ENCODE results near the gene EXOG. TPM values are rescaled to one million over a fixed set of nuclear protein-coding genes. Genes with fewer than 3 reads are reported as not detected.

Gene EXOG
- total RNA-seq, 4 donors from 2014 or later = 6.2 to 22.8 (median 13.8) TPM

DNA sequence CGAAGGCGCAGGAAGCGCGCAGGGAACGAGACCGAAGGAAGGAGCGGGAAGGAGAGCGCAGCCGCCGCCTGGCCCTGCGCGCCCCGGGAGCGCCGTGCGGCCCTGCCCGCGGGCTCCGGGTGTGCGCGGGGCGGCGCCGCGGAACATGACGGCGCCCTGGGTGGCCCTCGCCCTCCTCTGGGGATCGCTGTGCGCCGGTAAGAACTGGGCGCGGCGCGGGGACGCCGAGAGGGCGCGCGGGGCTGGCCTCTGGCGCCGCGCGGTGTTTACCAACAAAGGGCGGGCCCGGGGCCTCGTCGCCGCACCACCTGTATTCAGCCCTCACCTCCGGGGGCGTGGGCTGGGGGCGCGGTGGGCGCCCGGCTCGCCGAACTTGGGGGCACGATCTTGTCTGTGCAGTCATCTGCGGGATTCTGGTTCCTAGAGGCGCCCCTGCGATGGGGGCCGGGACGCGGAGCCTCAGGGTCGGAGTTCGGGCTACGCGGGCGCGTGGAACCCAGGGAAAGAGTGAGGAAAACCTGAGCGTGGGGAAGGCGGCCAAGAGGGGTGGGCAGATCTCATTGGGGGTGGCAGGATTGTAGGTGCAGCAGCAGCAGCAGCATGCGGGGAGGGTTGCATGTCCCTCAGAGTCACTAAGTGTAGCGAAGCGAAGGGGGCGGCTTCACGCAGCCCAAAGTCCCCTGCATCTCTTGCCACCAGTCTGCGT is 41.8 kb upstream of the EXOG start:
- TF ChIP-seq, protein P1, sequence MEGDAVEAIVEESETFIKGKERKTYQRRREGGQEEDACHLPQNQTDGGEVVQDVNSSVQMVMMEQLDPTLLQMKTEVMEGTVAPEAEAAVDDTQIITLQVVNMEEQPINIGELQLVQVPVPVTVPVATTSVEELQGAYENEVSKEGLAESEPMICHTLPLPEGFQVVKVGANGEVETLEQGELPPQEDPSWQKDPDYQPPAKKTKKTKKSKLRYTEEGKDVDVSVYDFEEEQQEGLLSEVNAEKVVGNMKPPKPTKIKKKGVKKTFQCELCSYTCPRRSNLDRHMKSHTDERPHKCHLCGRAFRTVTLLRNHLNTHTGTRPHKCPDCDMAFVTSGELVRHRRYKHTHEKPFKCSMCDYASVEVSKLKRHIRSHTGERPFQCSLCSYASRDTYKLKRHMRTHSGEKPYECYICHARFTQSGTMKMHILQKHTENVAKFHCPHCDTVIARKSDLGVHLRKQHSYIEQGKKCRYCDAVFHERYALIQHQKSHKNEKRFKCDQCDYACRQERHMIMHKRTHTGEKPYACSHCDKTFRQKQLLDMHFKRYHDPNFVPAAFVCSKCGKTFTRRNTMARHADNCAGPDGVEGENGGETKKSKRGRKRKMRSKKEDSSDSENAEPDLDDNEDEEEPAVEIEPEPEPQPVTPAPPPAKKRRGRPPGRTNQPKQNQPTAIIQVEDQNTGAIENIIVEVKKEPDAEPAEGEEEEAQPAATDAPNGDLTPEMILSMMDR (IDR thresholded peaks at IDR 0.05) = no peak
- peak in 1 of 2 donors; percentile 33 for TF ChIP-seq POLR2A (IDR thresholded peaks at IDR 0.05)
- DNase-seq = peak; percentile 38 to 39

DNA sequence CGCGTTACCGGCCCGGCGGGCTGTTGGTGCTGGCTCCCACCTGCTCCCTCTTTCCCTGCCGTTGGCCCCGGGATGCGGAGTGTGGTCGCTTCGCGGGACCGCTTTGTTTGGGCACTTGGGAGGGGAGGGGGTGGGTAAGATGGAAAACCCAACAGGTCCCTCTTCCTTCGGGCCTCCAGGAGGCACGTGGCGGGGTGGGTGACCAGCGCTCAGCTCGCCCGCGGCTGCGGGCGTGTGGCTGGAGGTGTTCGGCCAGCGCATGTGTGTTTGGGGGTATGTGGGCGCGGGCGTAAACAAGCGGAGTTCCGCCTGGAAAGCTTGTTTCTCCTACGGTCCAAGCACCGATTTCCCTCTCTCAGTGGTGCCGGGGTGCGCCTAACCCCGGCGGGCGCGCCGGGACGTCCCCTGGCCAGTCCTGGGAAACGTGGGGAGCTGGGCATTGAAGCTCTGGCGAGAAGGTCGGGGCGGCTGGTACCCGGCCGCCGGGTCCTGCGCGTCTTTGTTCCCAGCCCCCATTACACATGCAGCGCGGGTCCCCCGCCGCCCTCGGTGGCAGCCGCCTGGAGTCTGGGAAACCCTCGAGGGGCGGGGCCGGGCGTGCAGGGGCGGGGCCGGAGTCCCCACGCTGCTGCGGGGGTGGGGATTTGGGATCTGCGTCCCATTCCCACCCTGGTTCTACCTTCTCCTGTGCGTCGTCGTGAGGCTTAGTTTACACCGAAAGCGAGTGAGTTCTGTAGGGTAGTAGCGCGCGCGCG is 41.1 kb upstream of the EXOG start:
- intact Hi-C loops (cut with DNase I; ENCODE audit: low total_unique reads) = no loop called here
- Histone ChIP-seq H3K27ac (peak overlapping the region; percentile 87 to 94), H3K4me3 (peak overlapping the region; percentile 54 to 98), H3K9me3 (no peaks in the 10 kb centered on the region), H3K36me3 (no peaks in the 10 kb centered on the region), H3K27me3 (no peaks in the 10 kb centered on the region), H3K4me1 (peaks cover 0 to 22% of the 10 kb centered on the region in 2 donors)
- peak; percentile 14 to 31 for TF ChIP-seq POLR2A (IDR thresholded peaks at IDR 0.05)
- TF ChIP-seq, protein P1 (IDR thresholded peaks at IDR 0.05) = no peak
- peak; percentile 79 for DNase-seq

More for the DNA sequence above, 41.8 kb upstream of the EXOG start:
- intact Hi-C loops (cut with DNase I; ENCODE audit: low total_unique reads) = no loop called here
- peaks cover 0 to 19% of the 10 kb centered on the region in 2 donors for H3K4me1 ChIP-seq
- H3K36me3 ChIP-seq = no peaks in the 10 kb centered on the region
- H3K27me3 ChIP-seq = no peaks in the 10 kb centered on the region
- H3K9me3 ChIP-seq = no peaks in the 10 kb centered on the region
- H3K4me3 ChIP-seq = peak overlapping the region; percentile 54 to 98
- H3K27ac ChIP-seq = peak overlapping the region; percentile 87 to 94

DNA sequence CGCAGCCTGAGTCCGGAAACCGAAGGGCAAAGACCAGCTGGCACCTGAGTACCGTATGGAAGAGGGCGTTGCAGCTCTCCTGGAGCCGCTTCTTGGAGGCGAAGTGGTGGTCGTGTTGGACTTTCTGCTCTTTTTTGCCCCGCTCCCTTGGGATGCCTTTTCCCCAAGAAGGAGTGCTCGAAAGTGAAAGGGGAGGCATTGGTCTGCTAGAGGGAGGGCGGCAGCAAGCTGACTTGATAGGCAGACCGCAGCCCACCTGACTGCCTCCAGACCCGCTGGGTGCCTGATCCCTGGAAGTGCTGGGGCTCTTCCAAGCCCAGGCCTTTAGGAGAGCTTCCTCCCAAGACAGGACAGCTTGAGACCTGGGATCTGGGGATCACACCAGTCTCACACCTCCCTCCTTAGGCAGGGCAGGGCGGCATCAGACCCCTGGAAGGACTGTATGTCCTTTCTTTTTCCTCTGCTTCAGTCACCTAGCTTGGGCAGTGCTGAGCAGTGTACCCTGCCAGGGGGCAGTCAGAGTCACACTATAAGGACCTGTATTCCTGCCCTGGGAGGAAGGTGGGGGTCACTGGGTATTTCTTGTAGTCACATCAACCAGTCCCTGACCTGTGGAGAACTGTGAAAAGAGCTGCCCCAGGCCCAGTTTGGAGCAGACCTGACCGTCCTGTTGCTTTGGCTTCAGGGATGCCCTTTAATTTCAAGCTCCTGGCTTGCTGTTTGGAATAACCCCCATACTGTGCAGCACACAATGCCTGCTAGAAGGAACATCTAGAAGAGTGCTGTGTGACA is 40.3 kb upstream of the EXOG start:
- peak; percentile 50 to 59 for DNase-seq
- no peaks in the 10 kb centered on the region for H3K27me3 ChIP-seq
- no peaks in the 10 kb centered on the region for H3K9me3 ChIP-seq
- TF ChIP-seq POLR2A (IDR thresholded peaks at IDR 0.05) = peak in 1 of 2 donors; percentile 6
- TF ChIP-seq, protein P1 (IDR thresholded peaks at IDR 0.05) = no peak
- H3K36me3 ChIP-seq = no peaks in the 10 kb centered on the region
- peak overlapping the region; percentile 54 to 98 for H3K4me3 ChIP-seq
- intact Hi-C loops (cut with DNase I; ENCODE audit: low total_unique reads) = no loop called here
- H3K27ac ChIP-seq = peak overlapping the region; percentile 87 to 94
- peaks cover 0 to 22% of the 10 kb centered on the region in 2 donors for H3K4me1 ChIP-seq

DNA sequence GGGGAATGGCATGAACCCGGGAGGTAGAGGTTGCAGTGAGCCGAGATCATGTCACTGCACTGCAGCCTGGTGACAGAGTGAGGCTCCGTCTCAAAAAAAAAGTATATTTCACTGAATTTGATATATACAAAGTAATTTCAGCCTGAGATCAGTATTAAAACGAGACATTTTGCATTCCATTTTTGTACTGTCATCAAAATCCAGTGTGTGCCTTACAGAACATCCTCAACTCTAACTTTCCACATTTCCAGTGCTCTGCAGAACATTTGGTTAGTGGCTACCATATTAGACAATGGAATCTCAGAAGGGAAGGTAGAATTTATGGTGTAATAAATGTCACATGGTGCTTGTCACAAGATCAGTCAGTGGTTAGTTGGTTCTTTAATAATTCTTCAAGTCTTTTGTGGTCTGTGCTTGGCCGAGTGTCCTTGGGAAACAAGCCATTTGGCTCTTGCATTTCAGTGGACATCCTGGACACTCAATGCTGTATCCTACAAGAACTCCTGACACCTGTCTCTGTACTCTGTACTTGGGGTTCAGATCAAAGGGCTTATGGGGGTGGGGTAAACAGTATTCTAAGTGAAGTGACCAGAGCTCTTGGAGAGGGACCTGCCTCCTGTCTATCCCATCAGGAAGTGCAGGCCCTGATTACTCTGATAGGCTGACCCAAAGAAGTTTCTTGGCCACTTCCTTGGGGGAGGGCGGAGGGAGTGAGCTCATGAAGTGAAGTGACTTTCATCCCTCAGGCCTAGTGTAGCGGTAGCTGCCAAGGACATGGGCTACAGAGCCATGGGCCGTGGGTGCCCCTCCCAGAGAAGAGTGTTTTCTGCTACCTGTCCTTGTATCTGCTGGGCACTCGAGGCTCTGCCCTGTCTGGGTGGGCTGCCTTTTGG is 38.8 kb upstream of the EXOG start:
- intact Hi-C loops (cut with DNase I; ENCODE audit: low total_unique reads) = no loop called here
- Histone ChIP-seq H3K27ac (no peak overlapping the region), H3K9me3 (no peaks in the 10 kb centered on the region), H3K27me3 (no peaks in the 10 kb centered on the region), H3K4me3 (no peak overlapping the region), H3K4me1 (peaks cover 0 to 22% of the 10 kb centered on the region in 2 donors), H3K36me3 (no peaks in the 10 kb centered on the region)
- TF ChIP-seq, protein P1 (IDR thresholded peaks at IDR 0.05) = no peak
- no peak for TF ChIP-seq POLR2A (IDR thresholded peaks at IDR 0.05)
- DNase-seq = no peak

Data from uterus (tissue), 4 donors.